ENCODE results near the gene MICU1.

Gene MICU1

GRCh38 chr10:72542396-72542815, 83.5 kb downstream of the MICU1 start:
- TF ChIP-seq, protein P1, sequence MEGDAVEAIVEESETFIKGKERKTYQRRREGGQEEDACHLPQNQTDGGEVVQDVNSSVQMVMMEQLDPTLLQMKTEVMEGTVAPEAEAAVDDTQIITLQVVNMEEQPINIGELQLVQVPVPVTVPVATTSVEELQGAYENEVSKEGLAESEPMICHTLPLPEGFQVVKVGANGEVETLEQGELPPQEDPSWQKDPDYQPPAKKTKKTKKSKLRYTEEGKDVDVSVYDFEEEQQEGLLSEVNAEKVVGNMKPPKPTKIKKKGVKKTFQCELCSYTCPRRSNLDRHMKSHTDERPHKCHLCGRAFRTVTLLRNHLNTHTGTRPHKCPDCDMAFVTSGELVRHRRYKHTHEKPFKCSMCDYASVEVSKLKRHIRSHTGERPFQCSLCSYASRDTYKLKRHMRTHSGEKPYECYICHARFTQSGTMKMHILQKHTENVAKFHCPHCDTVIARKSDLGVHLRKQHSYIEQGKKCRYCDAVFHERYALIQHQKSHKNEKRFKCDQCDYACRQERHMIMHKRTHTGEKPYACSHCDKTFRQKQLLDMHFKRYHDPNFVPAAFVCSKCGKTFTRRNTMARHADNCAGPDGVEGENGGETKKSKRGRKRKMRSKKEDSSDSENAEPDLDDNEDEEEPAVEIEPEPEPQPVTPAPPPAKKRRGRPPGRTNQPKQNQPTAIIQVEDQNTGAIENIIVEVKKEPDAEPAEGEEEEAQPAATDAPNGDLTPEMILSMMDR (IDR thresholded peaks at IDR 0.05; ENCODE audit: unreplicated experiment in 3 of 3): no peak
- Mint-ChIP-seq H3K4me1 (peaks cover 18% of the 10 kb centered on the region), H3K9me3 (peaks cover 21% of the 10 kb centered on the region), H3K27me3 (ENCODE audit: low read depth) (no peaks in the 10 kb centered on the region), H3K27ac (no peak overlapping the region), H3K4me3 (no peak overlapping the region), H3K36me3 (ENCODE audit: low read depth) (peaks cover 69% of the 10 kb centered on the region)

GRCh38 chr10:72541337-72541736, 84.5 kb downstream of the MICU1 start:
- H3K9me3 Mint-ChIP-seq: peaks cover 21% of the 10 kb centered on the region
- H3K36me3 Mint-ChIP-seq (ENCODE audit: low read depth): peaks cover 67% of the 10 kb centered on the region
- TF ChIP-seq, protein P1 (IDR thresholded peaks at IDR 0.05; ENCODE audit: unreplicated experiment in 3 of 3): no peak
- no peak overlapping the region for H3K27ac Mint-ChIP-seq
- peaks cover 18% of the 10 kb centered on the region for H3K4me1 Mint-ChIP-seq
- H3K27me3 Mint-ChIP-seq (ENCODE audit: low read depth): no peaks in the 10 kb centered on the region
- H3K4me3 Mint-ChIP-seq: no peak overlapping the region

GRCh38 chr10:72540193-72540807, 85.6 kb downstream of the MICU1 start:
- H3K9me3 Mint-ChIP-seq: peaks cover 21% of the 10 kb centered on the region

DNA sequence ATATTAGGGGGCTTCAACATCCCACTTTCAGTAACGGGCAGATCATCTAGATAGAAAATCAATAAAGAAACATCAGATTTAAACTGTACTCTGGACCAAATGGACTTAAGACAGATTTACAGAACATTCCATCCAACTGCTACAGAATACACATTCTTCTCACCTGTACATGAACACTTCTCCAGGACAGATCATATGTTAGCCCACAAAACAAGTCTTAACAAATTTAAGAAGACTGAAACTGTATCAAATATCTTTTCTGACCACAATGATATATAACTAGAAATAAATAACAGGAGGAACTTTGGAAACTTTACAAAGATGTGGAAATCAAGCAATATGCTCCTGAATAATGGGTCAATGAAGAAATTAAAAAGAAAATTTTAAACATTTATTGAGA, 86.7 kb downstream of the MICU1 start:
- TF ChIP-seq, protein P1 (IDR thresholded peaks at IDR 0.05; ENCODE audit: unreplicated experiment in 3 of 3): no peak
- Mint-ChIP-seq H3K36me3 (ENCODE audit: low read depth) (peaks cover 47% of the 10 kb centered on the region), H3K27me3 (ENCODE audit: low read depth) (no peaks in the 10 kb centered on the region), H3K4me3 (no peak overlapping the region), H3K4me1 (peaks cover 2% of the 10 kb centered on the region), H3K27ac (no peak overlapping the region), H3K9me3 (peaks cover 21% of the 10 kb centered on the region)

More at GRCh38 chr10:72540193-72540807, 85.6 kb downstream of the MICU1 start:
- Mint-ChIP-seq H3K4me1 (peaks cover 13% of the 10 kb centered on the region), H3K27me3 (ENCODE audit: low read depth) (no peaks in the 10 kb centered on the region), H3K4me3 (no peak overlapping the region), H3K36me3 (ENCODE audit: low read depth) (peaks cover 58% of the 10 kb centered on the region), H3K27ac (no peak overlapping the region)
- TF ChIP-seq, protein P1 (IDR thresholded peaks at IDR 0.05; ENCODE audit: unreplicated experiment in 3 of 3): no peak

DNA sequence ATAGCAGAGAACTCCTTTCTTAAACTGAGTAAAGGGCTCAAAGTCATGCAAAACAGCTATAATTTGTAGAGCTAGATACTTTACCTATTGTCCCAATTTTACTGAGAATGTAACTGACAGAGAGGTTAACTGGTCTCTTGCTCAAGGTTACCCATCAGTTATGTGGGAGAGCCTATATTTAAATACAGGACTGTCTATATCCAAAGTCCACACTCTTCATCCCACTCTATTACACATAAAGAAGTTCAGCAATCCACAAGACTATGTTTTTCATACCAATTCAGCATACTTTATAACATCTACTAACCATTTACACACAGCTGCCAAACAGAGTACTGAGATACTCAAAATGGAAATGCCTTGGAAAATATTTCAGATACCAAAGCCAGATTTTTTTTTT, 100.2 kb downstream of the MICU1 start:
- Mint-ChIP-seq H3K9me3 (no peaks in the 10 kb centered on the region), H3K27ac (peak overlapping the region in 2 of 3 experiments; percentile 18 to 76), H3K4me3 (no peak overlapping the region), H3K36me3 (ENCODE audit: low read depth) (peaks cover 6% of the 10 kb centered on the region), H3K27me3 (ENCODE audit: low read depth) (no peaks in the 10 kb centered on the region), H3K4me1 (peaks cover 9% of the 10 kb centered on the region)
- TF ChIP-seq, protein P1 (IDR thresholded peaks at IDR 0.05; ENCODE audit: unreplicated experiment in 3 of 3): no peak

DNA sequence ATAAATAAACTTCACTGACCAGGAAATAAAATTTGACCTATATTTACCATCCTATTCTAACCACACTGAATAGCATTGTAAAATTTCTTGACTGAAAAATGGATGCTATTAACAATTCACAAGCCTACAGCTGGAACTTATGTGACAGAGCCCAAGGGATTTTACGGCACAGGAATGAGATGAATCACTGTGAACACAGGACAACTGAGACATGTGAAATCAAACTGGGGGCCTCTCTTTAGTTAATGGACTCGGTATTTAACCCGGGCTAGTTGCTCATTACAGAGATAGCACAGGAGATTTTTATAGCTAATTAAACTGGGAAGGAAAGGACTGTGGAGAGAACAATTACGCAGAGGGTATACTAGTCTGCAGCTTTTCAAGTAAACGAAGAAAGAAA, 100.6 kb downstream of the MICU1 start:
- Mint-ChIP-seq H3K9me3 (no peaks in the 10 kb centered on the region), H3K27me3 (ENCODE audit: low read depth) (no peaks in the 10 kb centered on the region), H3K4me3 (no peak overlapping the region), H3K36me3 (ENCODE audit: low read depth) (peaks cover 6% of the 10 kb centered on the region), H3K4me1 (peaks cover 9% of the 10 kb centered on the region), H3K27ac (peak overlapping the region; percentile 18 to 76 (median 55))
- TF ChIP-seq, protein P1 (IDR thresholded peaks at IDR 0.05; ENCODE audit: unreplicated experiment in 3 of 3): no peak

All from nephron (organoid).